Thyroid gland (tissue), 4 donors: Measurements from ENCODE around the gene ASPN. TPM values are rescaled to one million over a fixed set of nuclear protein-coding genes. Genes with fewer than 3 reads are reported as not detected.

ENCODE experiments used
- DNase-seq, 2 donors: peaks; one replicate each; pipeline ENCODE4 v3.0.0-alpha.2; 2019
- H3K27ac ChIP-seq, 3 donors: fragments of 200-600 bp; sonication (generic); 1 replicate in 2 of 3; 2 replicates in 1 of 3; pipeline ENCODE4 v1.5.1; 2016 to 2019; ENCODE audit warnings: mild to moderate bottlenecking in 1 of 3, moderate library complexity in 1 of 3
- H3K27me3 ChIP-seq: fragments of 200-600 bp; sonication (generic); one replicate; pipeline ENCODE4 v1.5.1; 2019
- H3K36me3 ChIP-seq, 2 donors: fragments of 200-600 bp; sonication (generic); one replicate each; pipeline ENCODE4 v1.5.1; 2016 to 2019
- H3K4me1 ChIP-seq, 2 donors: fragments of 200-600 bp; sonication (generic); one replicate each; pipeline ENCODE4 v1.5.1; 2017 to 2019
- H3K4me3 ChIP-seq, 3 donors: fragments of 200-600 bp; sonication (generic); replicated peaks in 1 of 3; 1 replicate in 2 of 3; 2 replicates in 1 of 3; pipeline ENCODE4 v1.5.1; 2016; ENCODE audit warnings: mild to moderate bottlenecking in 1 of 3
- H3K9me3 ChIP-seq: fragments of 200-600 bp; sonication (generic); one replicate; pipeline ENCODE4 v1.5.1; 2017
- CTCF ChIP-seq, 6 experiments: fragments of 200-600 bp in 3 of 6; fragments of 450-650 bp in 3 of 6; sonication (generic) in 3 of 6; IDR thresholded peaks; one replicate each; pipeline ENCODE4 v1.5.1; 2016 to 2019; ENCODE audit warnings: antibody characterized with exemption in 6 of 6, mild to moderate bottlenecking in 2 of 6, inconsistent platforms in 1 of 6, moderate library complexity in 1 of 6
- POLR2A ChIP-seq, 2 donors: fragments of 450-650 bp; IDR thresholded peaks; one replicate each; pipeline ENCODE4 v1.6.1; 2017; ENCODE audit warnings: antibody characterized with exemption in 2 of 2, mild to moderate bottlenecking in 2 of 2, moderate library complexity in 1 of 2
- WGBS, 2 donors: methylation state at CpG; one replicate each; pipeline ENCODE4 v1.1.5; 2017; 5-methylcytosine and 5-hydroxymethylcytosine counted together
- intact Hi-C: fragments of 100-400 bp; cut with DNase I; formaldehyde crosslinking; loops from one replicate; pipeline ENCODE4 v1.15.1; 2023
- total RNA-seq, 4 donors: library from RNA; depleted of rRNA; stranded (reverse); fragments of >200 nt; gene quantifications; one replicate each; pipeline ENCODE4 v1.2.3, GENCODE V29; 2016

The ASPN gene
- total RNA-seq, 4 donors from 2014 or later, result 2.4 to 15.3 (median 7.4) TPM

- intact Hi-C loops, result no loop called here
- no peak overlapping the region for H3K27ac ChIP-seq
- 84% methylated on average over 7 of the region's 7 CpGs for WGBS, 2 donors
- no peaks in the 10 kb centered on the region for H3K27me3 ChIP-seq
- TF ChIP-seq CTCF (IDR thresholded peaks at IDR 0.05) (no peak), POLR2A (IDR thresholded peaks at IDR 0.05) (no peak)
- no peak for DNase-seq
- no peaks in the 10 kb centered on the region for H3K36me3 ChIP-seq
- no peaks in the 10 kb centered on the region for H3K9me3 ChIP-seq
- no peaks in the 10 kb centered on the region for H3K4me1 ChIP-seq
- H3K4me3 ChIP-seq, result no peak overlapping the region
Measured at GRCh38 chr9:92478783-92479182, 3.5 kb downstream of the ASPN start.

GRCh38 chr9:92476962-92477361 is 5.3 kb downstream of the ASPN start:
- intact Hi-C loops, result no loop called here
- no peaks in the 10 kb centered on the region for H3K9me3 ChIP-seq
- no peak overlapping the region for H3K4me3 ChIP-seq
- DNase-seq, result no peak
- 100% methylated on average over 1 of the region's 1 CpG for WGBS, 2 donors
- H3K27ac ChIP-seq, result no peak overlapping the region
- H3K27me3 ChIP-seq, result no peaks in the 10 kb centered on the region
- no peak for TF ChIP-seq CTCF (IDR thresholded peaks at IDR 0.05)
- H3K4me1 ChIP-seq, result no peaks in the 10 kb centered on the region
- H3K36me3 ChIP-seq, result no peaks in the 10 kb centered on the region

GRCh38 chr9:92474587-92474986 is 7.7 kb downstream of the ASPN start:
- TF ChIP-seq CTCF (IDR thresholded peaks at IDR 0.05) (no peak), POLR2A (IDR thresholded peaks at IDR 0.05) (no peak)
- intact Hi-C loops, result no loop called here
- H3K27me3 ChIP-seq, result no peaks in the 10 kb centered on the region

GRCh38 chr9:92468206-92468605 is 14.1 kb downstream of the ASPN start:
- H3K4me1 ChIP-seq, result no peaks in the 10 kb centered on the region
- TF ChIP-seq CTCF (IDR thresholded peaks at IDR 0.05) (no peak), POLR2A (IDR thresholded peaks at IDR 0.05) (no peak)
- H3K9me3 ChIP-seq, result no peaks in the 10 kb centered on the region
- intact Hi-C loops, result no loop called here
- 90 to 92% methylated on average over 2 of the region's 2 CpGs for WGBS, 2 donors
- H3K27me3 ChIP-seq, result no peaks in the 10 kb centered on the region
- H3K36me3 ChIP-seq, result no peaks in the 10 kb centered on the region
- no peak for DNase-seq
- H3K27ac ChIP-seq, result no peak overlapping the region
- H3K4me3 ChIP-seq, result no peak overlapping the region

More at GRCh38 chr9:92474587-92474986, 7.7 kb downstream of the ASPN start:
- Histone ChIP-seq H3K27ac (no peak overlapping the region), H3K4me3 (no peak overlapping the region), H3K36me3 (no peaks in the 10 kb centered on the region), H3K4me1 (no peaks in the 10 kb centered on the region), H3K9me3 (no peaks in the 10 kb centered on the region)
- 91 to 97% methylated on average over 3 of the region's 3 CpGs for WGBS, 2 donors
- no peak for DNase-seq

- no peaks in the 10 kb centered on the region for H3K36me3 ChIP-seq
- no peak for TF ChIP-seq POLR2A (IDR thresholded peaks at IDR 0.05)
- TF ChIP-seq CTCF (IDR thresholded peaks at IDR 0.05), result no peak
- 95% methylated on average over 2 of the region's 2 CpGs for whole genome bisulfite sequencing, 2 donors
- no peaks in the 10 kb centered on the region for H3K9me3 ChIP-seq
- no peak for DNase-seq
- intact Hi-C loops, result no loop called here
- H3K27ac ChIP-seq, result no peak overlapping the region
- no peaks in the 10 kb centered on the region for H3K4me1 ChIP-seq
- no peak overlapping the region for H3K4me3 ChIP-seq
- no peaks in the 10 kb centered on the region for H3K27me3 ChIP-seq
Measured at GRCh38 chr9:92467511-92467910, 14.8 kb downstream of the ASPN start.
